Left lobe of liver (tissue), 2 donors: ENCODE results near the gene GRPEL1. TPM values are rescaled to one million over a fixed set of nuclear protein-coding genes. Genes with fewer than 3 reads are reported as not detected.
"Not testable (repeated sequence)": the region's sequence is repeated elsewhere in the genome, so short reads cannot be mapped to it uniquely, and the experiment has no call there.

ENCODE experiments used
- ATAC-seq: fragments of 200-7000 bp; cut with Tn5 transposase; one replicate; pipeline ENCODE4 v1.9.1; 2020; ENCODE audit warnings: mild to moderate bottlenecking, moderate library complexity
- DNase-seq: peaks from one replicate; pipeline ENCODE4 v3.0.0-alpha.2; 2020; ENCODE audit warnings: low spot score
- total RNA-seq: library from RNA; stranded (reverse); gene quantifications from one replicate; pipeline ENCODE4 v1.2.1, GENCODE V29; 2021
- donor health status: DM: no; HTN: no; CAD: no; lungs with moderate emphysema.
- donor health status: DM: no; HTN: yes; CAD: no.

The GRPEL1 gene
- 37.3 TPM for total RNA-seq

- DNase-seq (peak; percentile 100), ATAC-seq (peak; percentile 93)
These were observed at the start of gene GRPEL1 for GRCh38 chr4:7067452-7068278. GRPEL1 (minus strand) TSS chr4:7068064; CDS start chr4:7068032, 32 bp downstream.

- DNase-seq = no peak
- no peak for ATAC-seq
These were observed 48.8 kb upstream of the GRPEL1 start for GRCh38 chr4:7116705-7117104.

GRCh38 chr4:7115557-7116340, 47.9 kb upstream of the GRPEL1 start:
- ATAC-seq (no peak), DNase-seq (no peak)

- DNase-seq (no peak), ATAC-seq (no peak)
These were observed 44.8 kb upstream of the GRPEL1 start for GRCh38 chr4:7112656-7113055.

GRCh38 chr4:7111441-7111840, 43.6 kb upstream of the GRPEL1 start:
- no peak for ATAC-seq
- no peak for DNase-seq

- DNase-seq = no peak
- no peak for ATAC-seq
These were observed 42.7 kb upstream of the GRPEL1 start for GRCh38 chr4:7110546-7110945.

GRCh38 chr4:7109169-7109568, 41.3 kb upstream of the GRPEL1 start:
- no peak for DNase-seq
- no peak for ATAC-seq

- ATAC-seq = no peak
These were observed 40.8 kb upstream of the GRPEL1 start for GRCh38 chr4:7108660-7109059.

GRCh38 chr4:7108046-7108625, 40.3 kb upstream of the GRPEL1 start:
- ATAC-seq (no peak), DNase-seq (no peak)

More at GRCh38 chr4:7108660-7109059, 40.8 kb upstream of the GRPEL1 start:
- no peak for DNase-seq

GRCh38 chr4:7107166-7107905, 39.5 kb upstream of the GRPEL1 start:
- ATAC-seq = no peak
- DNase-seq = no peak

- DNase-seq (no peak), ATAC-seq (no peak)
These were observed 37.4 kb upstream of the GRPEL1 start for GRCh38 chr4:7105276-7105675.

- ATAC-seq (no peak), DNase-seq (no peak)
These were observed 36.6 kb upstream of the GRPEL1 start for GRCh38 chr4:7104366-7105031.

- DNase-seq (peak; percentile 85), ATAC-seq (peak; percentile 58)
These were observed 35.9 kb upstream of the GRPEL1 start for GRCh38 chr4:7103607-7104365.

GRCh38 chr4:7103031-7103606, 35.3 kb upstream of the GRPEL1 start:
- ATAC-seq (peak; percentile 88), DNase-seq (peak; percentile 92)

- ATAC-seq = peak; percentile 9
- not testable (repeated sequence) for DNase-seq
These were observed 34.6 kb upstream of the GRPEL1 start for GRCh38 chr4:7102516-7102909.

- peak; percentile 71 for ATAC-seq
These were observed 34.0 kb upstream of the GRPEL1 start for GRCh38 chr4:7101692-7102515.

GRCh38 chr4:7096236-7096635, 28.4 kb upstream of the GRPEL1 start:
- no peak for DNase-seq
- no peak for ATAC-seq

More at GRCh38 chr4:7101692-7102515, 34.0 kb upstream of the GRPEL1 start:
- DNase-seq = peak; percentile 70

GRCh38 chr4:7095611-7096155, 27.8 kb upstream of the GRPEL1 start:
- no peak for DNase-seq
- ATAC-seq = no peak
